ENCODE data around the gene LCP2.

DNA sequence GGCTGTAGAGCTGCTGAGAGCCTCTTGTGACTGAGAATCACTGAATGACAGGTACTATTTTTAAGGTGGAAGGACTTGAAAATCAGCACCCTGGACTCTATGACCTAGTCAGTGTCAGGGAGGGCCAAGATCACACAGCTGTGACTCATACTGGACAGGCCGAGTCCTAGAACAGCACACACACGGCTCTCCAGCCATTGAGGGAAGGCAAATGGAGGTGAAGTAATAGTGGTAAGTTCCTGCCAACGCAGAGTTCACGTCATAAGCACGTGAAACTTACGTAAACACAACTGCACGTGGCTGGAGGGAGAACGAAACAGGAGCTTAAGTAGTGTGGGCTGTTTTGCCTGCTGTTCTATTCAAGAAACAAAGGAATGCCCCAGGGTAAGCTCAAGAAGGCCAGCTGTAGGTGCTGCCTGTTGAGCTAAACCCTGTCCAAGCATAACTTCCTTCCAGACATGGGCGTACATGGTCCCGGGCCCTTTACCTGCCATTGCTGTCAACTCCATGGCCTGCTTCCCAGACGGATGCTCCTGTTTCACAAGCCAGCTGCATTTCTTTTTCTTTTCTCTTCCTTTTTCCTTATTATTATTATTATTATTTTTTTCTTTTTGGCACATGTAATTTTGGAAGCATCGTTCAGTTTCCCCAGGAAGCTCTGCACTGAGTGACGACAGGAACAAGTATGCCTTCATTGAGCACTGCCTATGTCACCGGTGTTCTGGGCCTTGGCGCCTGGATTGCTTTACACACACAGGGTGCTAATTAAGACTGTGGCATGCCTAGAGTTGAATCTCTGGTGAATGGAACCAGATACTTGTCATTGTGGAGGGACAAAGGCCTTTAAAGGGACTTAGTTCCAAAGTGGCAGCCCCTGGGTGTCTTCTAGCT lies 10.2 kb upstream of the LCP2 start:
- TF ChIP-seq MAX (IDR thresholded peaks at IDR 0.05; ENCODE audit: low read depth, low read length) = peak; percentile 100
- no peak for TF ChIP-seq CTCF (IDR thresholded peaks at IDR 0.05; ENCODE audit: low read depth, low read length)
- TF ChIP-seq MYC (IDR thresholded peaks at IDR 0.05; ENCODE audit: low read depth, low read length) = peak; percentile 99
- no peak for TF ChIP-seq POLR2A (IDR thresholded peaks at IDR 0.05; ENCODE audit: extremely low read depth, insufficient read length)

Measured in NB4 (cell line).